Measurements from ENCODE around the gene CLN5.

Gene CLN5

GRCh38 chr13:77019756-77020155 lies 27.9 kb downstream of the CLN5 start:
- no peak for DNase-seq (ENCODE audit: low spot score)

- no peak for DNase-seq (ENCODE audit: low spot score)
Observed at GRCh38 chr13:77022341-77022740, 30.5 kb downstream of the CLN5 start.

GRCh38 chr13:77026255-77026860 lies 34.5 kb downstream of the CLN5 start:
- peak; percentile 40 for DNase-seq (ENCODE audit: low spot score)

GRCh38 chr13:77026861-77027621 lies 35.2 kb downstream of the CLN5 start, which contains the start of gene FBXL3:
FBXL3 (minus strand) TSS chr13:77027159; CDS start chr13:77021860, 5,299 bp downstream.
- peak; percentile 74 for DNase-seq (ENCODE audit: low spot score)

- no peak for DNase-seq (ENCODE audit: low spot score)
Observed at GRCh38 chr13:77028202-77028601, 36.3 kb downstream of the CLN5 start.

- DNase-seq (ENCODE audit: low spot score), result no peak
Observed at GRCh38 chr13:77029436-77029835, 37.6 kb downstream of the CLN5 start.

- DNase-seq (ENCODE audit: low spot score), result no peak
Observed at GRCh38 chr13:77031656-77032243, 39.9 kb downstream of the CLN5 start.

- DNase-seq (ENCODE audit: low spot score), result no peak
Observed at GRCh38 chr13:77033717-77034302, 41.9 kb downstream of the CLN5 start.

- no peak for DNase-seq (ENCODE audit: low spot score)
Observed at GRCh38 chr13:77034881-77035280, 43.0 kb downstream of the CLN5 start.

GRCh38 chr13:77036279-77036678 lies 44.4 kb downstream of the CLN5 start:
- DNase-seq (ENCODE audit: low spot score), result no peak

- no peak for DNase-seq (ENCODE audit: low spot score)
Observed at GRCh38 chr13:77038907-77039480, 47.1 kb downstream of the CLN5 start.

- no peak for DNase-seq (ENCODE audit: low spot score)
Observed at GRCh38 chr13:77040076-77040475, 48.2 kb downstream of the CLN5 start.

- no peak for DNase-seq (ENCODE audit: low spot score)
Observed at GRCh38 chr13:77040835-77041234, 49.0 kb downstream of the CLN5 start.

GRCh38 chr13:77042566-77043177 lies 50.8 kb downstream of the CLN5 start:
- no peak for DNase-seq (ENCODE audit: low spot score)

GRCh38 chr13:77047649-77048343 lies 55.9 kb downstream of the CLN5 start:
- no peak for DNase-seq (ENCODE audit: low spot score)

GRCh38 chr13:77048681-77049080 lies 56.8 kb downstream of the CLN5 start:
- DNase-seq (ENCODE audit: low spot score), result no peak

GRCh38 chr13:77053192-77053591 lies 61.3 kb downstream of the CLN5 start:
- DNase-seq (ENCODE audit: low spot score), result no peak
